RWPE2 (cell line): ENCODE results near the gene TRHDE.
"Not testable (repeated sequence)": the region's sequence is repeated elsewhere in the genome, so short reads cannot be mapped to it uniquely, and the experiment has no call there.

Source experiments
- ATAC-seq: fragments of 200-7000 bp; cut with Tn5 transposase; 3 replicates; pipeline ENCODE4 v1.9.1; 2021; ENCODE audit warnings: low read depth
- DNase-seq: peaks from one replicate; pipeline ENCODE4 v3.0.0-alpha.2; 2020; ENCODE audit warnings: low spot score
- H3K27ac ChIP-seq: fragments of 450-650 bp; 2 replicates; pipeline ENCODE4 v1.5.1; 2017; ENCODE audit warnings: mild to moderate bottlenecking; ENCODE audit not compliant: poor library complexity, severe bottlenecking
- H3K27me3 ChIP-seq: fragments of 250-450 bp; sonication (Bioruptor Pico); 2 replicates; pipeline ENCODE4 v1.5.1; 2021; ENCODE audit warnings: mild to moderate bottlenecking, moderate library complexity; ENCODE audit not compliant: insufficient read depth, poor library complexity, severe bottlenecking
- H3K36me3 ChIP-seq: fragments of 250-450 bp; sonication (Bioruptor Pico); 2 replicates; pipeline ENCODE4 v1.5.1; 2020; ENCODE audit warnings: low read depth, mild to moderate bottlenecking, moderate library complexity
- H3K4me1 ChIP-seq: fragments of 250-450 bp; sonication (Bioruptor Pico); 2 replicates; pipeline ENCODE4 v1.5.1; 2021; ENCODE audit warnings: mild to moderate bottlenecking, moderate library complexity; ENCODE audit not compliant: insufficient read depth, poor library complexity, severe bottlenecking
- H3K4me3 ChIP-seq: fragments of 250-450 bp; sonication (Bioruptor Pico); 2 replicates; pipeline ENCODE4 v1.5.1; 2021; ENCODE audit warnings: mild to moderate bottlenecking, moderate library complexity; ENCODE audit not compliant: severe bottlenecking
- H3K9me3 ChIP-seq: fragments of 250-450 bp; sonication (Bioruptor Pico); 2 replicates; pipeline ENCODE4 v1.5.1; 2021; ENCODE audit warnings: mild to moderate bottlenecking, moderate library complexity; ENCODE audit not compliant: severe bottlenecking
- CTCF ChIP-seq: fragments of 450-650 bp; IDR thresholded peaks from one replicate; pipeline ENCODE4 v1.5.1; 2017; ENCODE audit warnings: mild to moderate bottlenecking, moderate library complexity; ENCODE audit not compliant: poor library complexity, severe bottlenecking

The TRHDE gene

GRCh38 chr12:72681028-72681427, 408.9 kb downstream of the TRHDE start:
- H3K27ac ChIP-seq, result no peak overlapping the region
- H3K36me3 ChIP-seq, result no peaks in the 10 kb centered on the region
- H3K4me1 ChIP-seq, result no peaks in the 10 kb centered on the region
- no peak for DNase-seq
- ATAC-seq, result no peak
- no peaks in the 10 kb centered on the region for H3K27me3 ChIP-seq
- no peaks in the 10 kb centered on the region for H3K9me3 ChIP-seq
- no peak overlapping the region for H3K4me3 ChIP-seq
- no peak for TF ChIP-seq CTCF

- Histone ChIP-seq H3K27me3 (no peaks in the 10 kb centered on the region), H3K27ac (no peak overlapping the region), H3K4me3 (no peak overlapping the region), H3K4me1 (no peaks in the 10 kb centered on the region), H3K36me3 (no peaks in the 10 kb centered on the region), H3K9me3 (no peaks in the 10 kb centered on the region)
- ATAC-seq (no peak), DNase-seq (no peak)
- no peak for TF ChIP-seq CTCF
These were observed 412.3 kb downstream of the TRHDE start for GRCh38 chr12:72684491-72684890.

- no peaks in the 10 kb centered on the region for H3K36me3 ChIP-seq
- TF ChIP-seq CTCF, result no peak
- no peak for DNase-seq
These were observed 420.2 kb downstream of the TRHDE start for GRCh38 chr12:72692338-72692737.

GRCh38 chr12:72694193-72694592, 422.0 kb downstream of the TRHDE start:
- DNase-seq (no peak), ATAC-seq (no peak)
- H3K27me3 ChIP-seq, result no peaks in the 10 kb centered on the region
- TF ChIP-seq CTCF, result no peak
- no peak overlapping the region for H3K27ac ChIP-seq
- H3K4me3 ChIP-seq, result no peak overlapping the region
- H3K9me3 ChIP-seq, result no peaks in the 10 kb centered on the region
- no peaks in the 10 kb centered on the region for H3K4me1 ChIP-seq
- H3K36me3 ChIP-seq, result no peaks in the 10 kb centered on the region

More at GRCh38 chr12:72692338-72692737, 420.2 kb downstream of the TRHDE start:
- no peak overlapping the region for H3K4me3 ChIP-seq
- H3K4me1 ChIP-seq, result no peaks in the 10 kb centered on the region
- no peak overlapping the region for H3K27ac ChIP-seq
- no peaks in the 10 kb centered on the region for H3K27me3 ChIP-seq
- H3K9me3 ChIP-seq, result no peaks in the 10 kb centered on the region
- ATAC-seq, result no peak

- Histone ChIP-seq H3K36me3 (no peaks in the 10 kb centered on the region), H3K4me3 (no peak overlapping the region), H3K9me3 (no peaks in the 10 kb centered on the region), H3K4me1 (no peaks in the 10 kb centered on the region), H3K27me3 (no peaks in the 10 kb centered on the region), H3K27ac (no peak overlapping the region)
- TF ChIP-seq CTCF, result no peak
- ATAC-seq (no peak), DNase-seq (no peak)
These were observed 427.2 kb downstream of the TRHDE start for GRCh38 chr12:72699362-72699761.

GRCh38 chr12:72712025-72712424, 439.9 kb downstream of the TRHDE start:
- not testable (repeated sequence) for ATAC-seq, H3K9me3 ChIP-seq, H3K4me1 ChIP-seq, H3K4me3 ChIP-seq, DNase-seq, H3K27ac ChIP-seq, H3K27me3 ChIP-seq, H3K36me3 ChIP-seq
